ENCODE results near the gene MATR3. TPM values are rescaled to one million over a fixed set of nuclear protein-coding genes. Genes with fewer than 3 reads are reported as not detected.
A peak's percentile ranks its signal among the peaks of the same experiment; 100 is the strongest.

MATR3 gene
- total RNA-seq, 4 donors from 2014 or later = 115 to 188 (median 156) TPM

- no peak overlapping the region for H3K27ac ChIP-seq
- no peaks in the 10 kb centered on the region for H3K9me3 ChIP-seq
- no peak for TF ChIP-seq POLR2A (IDR thresholded peaks at IDR 0.05)
- TF ChIP-seq CTCF (IDR thresholded peaks at IDR 0.05 in 4 of 5, conservative IDR thresholded peaks at IDR 0.05 in 1 of 5) = no peak
- H3K4me3 ChIP-seq = no peak overlapping the region
- no peaks in the 10 kb centered on the region for H3K27me3 ChIP-seq
- intact Hi-C loops (cut with DNase I; ENCODE audit: low total_unique reads) (no loop called here), in situ Hi-C loops (cut with MboI; ENCODE audit: low sequenced_read_pairs in 4 of 4) (no loop called here)
- peaks cover 0 to 8% of the 10 kb centered on the region in 2 donors for H3K36me3 ChIP-seq
- DNase-seq (no peak), ATAC-seq (no peak)
- H3K4me1 ChIP-seq = peaks cover 0 to 1% of the 10 kb centered on the region in 2 donors
Measured at GRCh38 chr5:139335811-139336210, 42.3 kb downstream of the MATR3 start.

- intact Hi-C loops (cut with DNase I; ENCODE audit: low total_unique reads) = no loop called here
- Histone ChIP-seq H3K27me3 (no peaks in the 10 kb centered on the region), H3K9me3 (no peaks in the 10 kb centered on the region), H3K27ac (no peak overlapping the region), H3K4me3 (no peak overlapping the region), H3K4me1 (peaks cover 21 to 27% of the 10 kb centered on the region in 2 donors), H3K36me3 (no peaks in the 10 kb centered on the region)
- ATAC-seq (no peak), DNase-seq (no peak)
- TF ChIP-seq POLR2A (IDR thresholded peaks at IDR 0.05) (no peak), CTCF (IDR thresholded peaks at IDR 0.05 in 4 of 5, conservative IDR thresholded peaks at IDR 0.05 in 1 of 5) (no peak)
- in situ Hi-C loops (cut with MboI; ENCODE audit: low sequenced_read_pairs in 4 of 4) = loop anchor here in 1 of 4 donors (10.0 kb wide), 1 partner anchor 45 kb away; the partner anchor contains the start of gene MATR3
Measured at GRCh38 chr5:139340051-139340450, 46.5 kb downstream of the MATR3 start.

- DNase-seq = no peak
- H3K4me1 ChIP-seq = peaks cover 21 to 31% of the 10 kb centered on the region in 2 donors
- no peaks in the 10 kb centered on the region for H3K27me3 ChIP-seq
- peak overlapping the region; percentile 89 to 98 (median 92) for H3K4me3 ChIP-seq
- in situ Hi-C loops (cut with MboI; ENCODE audit: low sequenced_read_pairs in 4 of 4) = loop anchor here in 1 of 4 donors (10.0 kb wide), 1 partner anchor 46 kb away; the partner anchor contains the start of gene MATR3
- ATAC-seq = peak in 1 of 2 donors; percentile 3
- no peaks in the 10 kb centered on the region for H3K36me3 ChIP-seq
- TF ChIP-seq POLR2A (IDR thresholded peaks at IDR 0.05) (no peak), CTCF (IDR thresholded peaks at IDR 0.05 in 4 of 5, conservative IDR thresholded peaks at IDR 0.05 in 1 of 5) (no peak)
- no peaks in the 10 kb centered on the region for H3K9me3 ChIP-seq
- intact Hi-C loops (cut with DNase I; ENCODE audit: low total_unique reads) = loop anchor here (1.0 kb wide), 1 partner anchor 45 kb away; no protein-coding TSS in a partner anchor
- peak overlapping the region; percentile 96 to 100 (median 98) for H3K27ac ChIP-seq
Measured at GRCh38 chr5:139341187-139341688, 47.7 kb downstream of the MATR3 start.

- in situ Hi-C loops (cut with MboI; ENCODE audit: low sequenced_read_pairs in 4 of 4) (loop anchor here in 1 of 4 donors (10.0 kb wide), 1 partner anchor 47 kb away; the partner anchor contains the start of gene MATR3), intact Hi-C loops (cut with DNase I; ENCODE audit: low total_unique reads) (loop anchor here (1.0 to 2.0 kb wide), 3 partner anchors 31 to 53 kb away; partner anchors contain the start of gene PROB1)
Measured at GRCh38 chr5:139341689-139342422, 48.3 kb downstream of the MATR3 start, which contains the start of gene PAIP2. TSS of gene PAIP2 (plus strand) at chr5:139341854. CDS start at chr5:139363785, 21,931 bp downstream.

More at GRCh38 chr5:139341689-139342422, 48.3 kb downstream of the MATR3 start, which contains the start of gene PAIP2:
- H3K27me3 ChIP-seq = no peaks in the 10 kb centered on the region
- H3K9me3 ChIP-seq = no peaks in the 10 kb centered on the region
- TF ChIP-seq POLR2A (IDR thresholded peaks at IDR 0.05) (peak; percentile 92 to 96), CTCF (IDR thresholded peaks at IDR 0.05 in 4 of 5, conservative IDR thresholded peaks at IDR 0.05 in 1 of 5) (peak; percentile 57 to 86 (median 80))
- no peaks in the 10 kb centered on the region for H3K36me3 ChIP-seq
- DNase-seq (peak; percentile 94 to 96), ATAC-seq (peak; percentile 92 to 95)
- H3K27ac ChIP-seq = peak within 1 kb of the TSS; percentile 96 to 100 (median 98)
- peak within 1 kb of the TSS; percentile 89 to 98 (median 92) for H3K4me3 ChIP-seq
- H3K4me1 ChIP-seq = peaks cover 21 to 36% of the 10 kb centered on the region in 2 donors
